K562 (cell line): ENCODE measurements around the gene MYOZ3. TPM values are rescaled to one million over a fixed set of nuclear protein-coding genes. Genes with fewer than 3 reads are reported as not detected.

Experiments
- ATF1 ChIP-seq, 2 experiments: fragments of 450-650 bp in 1 of 2; IDR thresholded peaks; 2 replicates each; pipeline ENCODE4 v1.6.1; 2016; ENCODE audit warnings: missing compliant biosample characterization in 1 of 2, missing genetic modification characterization in 1 of 2
- ATF7 ChIP-seq: fragments of 450-650 bp; IDR thresholded peaks from 2 replicates; pipeline ENCODE4 v1.7.1; 2014; ENCODE audit warnings: mild to moderate bottlenecking, moderate library complexity
- CBX1 ChIP-seq: sonication (generic); IDR thresholded peaks from 2 replicates; pipeline ENCODE4 v1.6.1; 2016; ENCODE audit warnings: antibody characterized with exemption, low read depth, mild to moderate bottlenecking
- DNMT1 ChIP-seq: fragments of 450-650 bp; IDR thresholded peaks from 2 replicates; pipeline ENCODE4 v1.6.1; 2016; ENCODE audit warnings: antibody characterized with exemption, mild to moderate bottlenecking
- GTF2F1 ChIP-seq: IDR thresholded peaks from 2 replicates; pipeline ENCODE4 v1.6.1; 2011; ENCODE audit warnings: low read depth, low read length, improper control_type of control experiment
- IFI16 ChIP-seq: fragments of 250-450 bp; sonication (Bioruptor Pico); IDR thresholded peaks from 2 replicates; pipeline ENCODE4 v2.1.2; 2022; ENCODE audit warnings: mild to moderate bottlenecking, inconsistent platforms
- KLF13 ChIP-seq: fragments of 450-650 bp; IDR thresholded peaks from 2 replicates; pipeline ENCODE4 v1.6.1; 2016; ENCODE audit warnings: missing genetic modification characterization, low read depth, mild to moderate bottlenecking, missing compliant biosample characterization, moderate library complexity, borderline replicate concordance
- NFE2L1 ChIP-seq: fragments of 450-650 bp; IDR thresholded peaks from 2 replicates; pipeline ENCODE4 v1.6.1; 2016; ENCODE audit warnings: missing genetic modification characterization, low read depth, mild to moderate bottlenecking, missing compliant biosample characterization, moderate library complexity, borderline replicate concordance
- PHB ChIP-seq: fragments of 250-450 bp; sonication (Bioruptor Pico); IDR thresholded peaks from 2 replicates; pipeline ENCODE4 v1.5.0; 2021
- PML ChIP-seq: IDR thresholded peaks from 2 replicates; pipeline ENCODE4 v1.6.1; 2012; ENCODE audit warnings: low read length, inconsistent platforms
- POLR2AphosphoS2 ChIP-seq: IDR thresholded peaks from 2 replicates; pipeline ENCODE4 v1.6.1; 2012; ENCODE audit warnings: low read length, improper control_type of control experiment
- RCOR1 ChIP-seq, 2 experiments: IDR thresholded peaks; 2 replicates each; pipeline ENCODE4 v1.6.1; 2012; ENCODE audit warnings: low read depth in 2 of 2, low read length in 2 of 2, borderline replicate concordance in 1 of 2, improper control_type of control experiment in 1 of 2
- RHOXF2B ChIP-seq: fragments of 250-450 bp; sonication (Bioruptor Pico); conservative IDR thresholded peaks from 2 replicates; pipeline ENCODE4 v1.5.1; 2021
- SREBF2 ChIP-seq: sonication (generic); formaldehyde crosslinking; IDR thresholded peaks from 2 replicates; pipeline ENCODE4 v1.4.0; 2020; ENCODE audit warnings: mild to moderate bottlenecking, missing genetic modification reagents
- TAF9B ChIP-seq: fragments of 450-650 bp; IDR thresholded peaks from 2 replicates; pipeline ENCODE4 v1.6.1; 2018; ENCODE audit warnings: mild to moderate bottlenecking; ENCODE audit not compliant: partially characterized antibody
- ZNF217 ChIP-seq: sonication (generic); formaldehyde crosslinking; IDR thresholded peaks from 2 replicates; pipeline ENCODE4 v1.8.0; 2022; ENCODE audit warnings: mild to moderate bottlenecking, missing genetic modification reagents
- ZNF445 ChIP-seq: fragments of 250-450 bp; sonication (Bioruptor Pico); IDR thresholded peaks from 2 replicates; pipeline ENCODE4 v1.4.0; 2020; ENCODE audit warnings: low read depth, mild to moderate bottlenecking, moderate library complexity
- polyA plus RNA-seq, 8 experiments: library from polyadenylated mRNA; depleted of rRNA in 4 of 8; stranded (reverse) in 5 of 8; unstranded in 3 of 8; fragments of >200 nt; fragmentation: Nextera tagmentation in 2 of 8; fragmentation: Illumina TruSeq in 1 of 8; extraction: Ambion mirVana in 2 of 8; extraction: Trizol in 1 of 8; gene quantifications; 2 replicates each; pipeline versions ENCODE4 v1.2.1 to v1.2.3, GENCODE V29; 2011 to 2014; ENCODE audit warnings: inconsistent platforms in 1 of 8, missing spikeins in 1 of 8
- total RNA-seq, 7 experiments: library from RNA; depleted of rRNA in 6 of 7; stranded (reverse); fragments of >200 nt in 6 of 7; fragmentation: Illumina TruSeq in 2 of 7; extraction: Trizol in 2 of 7; gene quantifications; 2 replicates each; pipeline versions ENCODE4 v1.2.1 to v1.2.3, GENCODE V29; 2011 to 2021; ENCODE audit warnings: low replicate concordance in 1 of 7
- TF ChIP-seq, protein P1 (sequence below), 2 experiments: fragments of 450-650 bp; formaldehyde crosslinking in 1 of 2; IDR thresholded peaks; 2 replicates each; pipeline versions ENCODE4 v1.4.0 to v1.6.1; 2014 to 2020; ENCODE audit warnings: mild to moderate bottlenecking in 2 of 2, borderline replicate concordance in 1 of 2, low read depth in 1 of 2
- TF ChIP-seq, protein P2 (sequence below): fragments of 450-650 bp; formaldehyde crosslinking; IDR thresholded peaks from 2 replicates; pipeline ENCODE4 v1.4.0; 2020; ENCODE audit warnings: mild to moderate bottlenecking, moderate library complexity

MYOZ3 gene
- total and polyA plus RNA-seq, 9 of the 15 experiments (the other 6 are each of a cell fraction or from before 2014, with no cell fraction given), result not detected

DNA sequence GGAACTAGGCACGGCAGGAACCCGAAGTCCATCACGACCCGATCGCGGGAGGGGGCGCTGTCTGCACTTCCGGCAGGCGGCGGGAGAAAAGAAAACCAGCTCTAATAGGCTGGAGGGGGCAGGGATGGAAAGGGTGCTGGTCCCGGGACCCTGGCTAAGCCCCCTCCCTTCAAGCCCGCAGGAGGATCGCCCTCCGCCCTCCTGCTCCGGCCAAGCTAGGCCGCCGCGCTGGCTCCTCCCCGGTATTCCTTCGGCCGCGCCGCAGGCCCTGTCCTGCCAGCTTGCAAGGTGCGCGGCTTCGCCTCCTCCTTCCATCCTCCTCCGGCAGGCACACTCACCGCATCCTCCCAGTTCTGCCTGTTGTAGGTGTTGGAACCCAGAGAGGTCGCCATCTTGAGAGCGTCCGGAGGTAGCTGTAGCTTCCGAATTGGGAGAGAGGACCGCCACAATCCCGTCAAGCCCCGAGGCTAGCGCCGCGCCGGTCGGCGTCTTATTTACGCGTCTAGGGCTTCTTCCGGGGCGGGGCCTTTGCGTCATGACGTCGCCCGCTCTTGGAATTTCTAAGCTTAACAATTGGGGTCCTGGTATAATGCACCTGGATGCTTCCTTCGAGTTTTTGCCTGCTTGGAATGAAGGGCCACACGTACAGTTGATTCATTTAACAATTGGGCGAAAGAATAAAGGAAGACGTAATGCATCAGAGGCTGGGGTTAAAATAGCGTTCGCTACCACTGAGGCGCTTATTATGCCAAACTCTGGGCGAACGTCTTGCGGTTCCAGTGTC, 39.7 kb downstream of the MYOZ3 start, which contains the start of gene RBM22 (continued):
- TF ChIP-seq, protein P1, sequence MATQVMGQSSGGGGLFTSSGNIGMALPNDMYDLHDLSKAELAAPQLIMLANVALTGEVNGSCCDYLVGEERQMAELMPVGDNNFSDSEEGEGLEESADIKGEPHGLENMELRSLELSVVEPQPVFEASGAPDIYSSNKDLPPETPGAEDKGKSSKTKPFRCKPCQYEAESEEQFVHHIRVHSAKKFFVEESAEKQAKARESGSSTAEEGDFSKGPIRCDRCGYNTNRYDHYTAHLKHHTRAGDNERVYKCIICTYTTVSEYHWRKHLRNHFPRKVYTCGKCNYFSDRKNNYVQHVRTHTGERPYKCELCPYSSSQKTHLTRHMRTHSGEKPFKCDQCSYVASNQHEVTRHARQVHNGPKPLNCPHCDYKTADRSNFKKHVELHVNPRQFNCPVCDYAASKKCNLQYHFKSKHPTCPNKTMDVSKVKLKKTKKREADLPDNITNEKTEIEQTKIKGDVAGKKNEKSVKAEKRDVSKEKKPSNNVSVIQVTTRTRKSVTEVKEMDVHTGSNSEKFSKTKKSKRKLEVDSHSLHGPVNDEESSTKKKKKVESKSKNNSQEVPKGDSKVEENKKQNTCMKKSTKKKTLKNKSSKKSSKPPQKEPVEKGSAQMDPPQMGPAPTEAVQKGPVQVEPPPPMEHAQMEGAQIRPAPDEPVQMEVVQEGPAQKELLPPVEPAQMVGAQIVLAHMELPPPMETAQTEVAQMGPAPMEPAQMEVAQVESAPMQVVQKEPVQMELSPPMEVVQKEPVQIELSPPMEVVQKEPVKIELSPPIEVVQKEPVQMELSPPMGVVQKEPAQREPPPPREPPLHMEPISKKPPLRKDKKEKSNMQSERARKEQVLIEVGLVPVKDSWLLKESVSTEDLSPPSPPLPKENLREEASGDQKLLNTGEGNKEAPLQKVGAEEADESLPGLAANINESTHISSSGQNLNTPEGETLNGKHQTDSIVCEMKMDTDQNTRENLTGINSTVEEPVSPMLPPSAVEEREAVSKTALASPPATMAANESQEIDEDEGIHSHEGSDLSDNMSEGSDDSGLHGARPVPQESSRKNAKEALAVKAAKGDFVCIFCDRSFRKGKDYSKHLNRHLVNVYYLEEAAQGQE (IDR thresholded peaks at IDR 0.05; ENCODE audit: borderline replicate concordance), result peak; percentile 41; the same call in 1 of the 2 replicates
- TF ChIP-seq, protein P1 (CRISPR knock-in tag; IDR thresholded peaks at IDR 0.05; ENCODE audit: low read depth), result no peak
- no peak for TF ChIP-seq SREBF2
- no peak; the same call in 1 of the 2 replicates for TF ChIP-seq PHB (CRISPR knock-in tag)
- no peak for TF ChIP-seq DNMT1
- TF ChIP-seq, protein P2, sequence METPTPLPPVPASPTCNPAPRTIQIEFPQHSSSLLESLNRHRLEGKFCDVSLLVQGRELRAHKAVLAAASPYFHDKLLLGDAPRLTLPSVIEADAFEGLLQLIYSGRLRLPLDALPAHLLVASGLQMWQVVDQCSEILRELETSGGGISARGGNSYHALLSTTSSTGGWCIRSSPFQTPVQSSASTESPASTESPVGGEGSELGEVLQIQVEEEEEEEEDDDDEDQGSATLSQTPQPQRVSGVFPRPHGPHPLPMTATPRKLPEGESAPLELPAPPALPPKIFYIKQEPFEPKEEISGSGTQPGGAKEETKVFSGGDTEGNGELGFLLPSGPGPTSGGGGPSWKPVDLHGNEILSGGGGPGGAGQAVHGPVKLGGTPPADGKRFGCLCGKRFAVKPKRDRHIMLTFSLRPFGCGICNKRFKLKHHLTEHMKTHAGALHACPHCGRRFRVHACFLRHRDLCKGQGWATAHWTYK (CRISPR knock-in tag), result 0 out of 2 replicates have a peak, but pooled peaks have one; percentile 11
- no peak for TF ChIP-seq IFI16 (CRISPR knock-in tag)
- peak; percentile 45; the same call in 1 of the 2 replicates for TF ChIP-seq POLR2AphosphoS2
- no peak for TF ChIP-seq ZNF217
- TF ChIP-seq CBX1, result no peak
- TF ChIP-seq TAF9B, result peak; percentile 67
- no peak for TF ChIP-seq RHOXF2B
- no peak for TF ChIP-seq NFE2L1 (tag)
- no peak for TF ChIP-seq KLF13
- peak; percentile 84 for TF ChIP-seq ATF1 (CRISPR knock-in tag; IDR thresholded peaks at IDR 0.05)
- TF ChIP-seq ATF1 (tag; IDR thresholded peaks at IDR 0.05), result peak; percentile 98
- no peak for TF ChIP-seq GTF2F1
- TF ChIP-seq RCOR1 (IDR thresholded peaks at IDR 0.05; ENCODE audit: borderline replicate concordance in 1 of 2, low read depth in 2 of 2, low read length in 2 of 2), result peak in 1 of 2 experiments; percentile 4; a peak in 1 of 4 replicates
- TF ChIP-seq PML, result 0 out of 2 replicates have a peak, but pooled peaks have one; percentile 69
- no peak for TF ChIP-seq ZNF445 (CRISPR knock-in tag)
- TF ChIP-seq ATF7, result peak; percentile 89; the same call in 1 of the 2 replicates
